ENCODE measurements around the gene IL27RA.
A peak's percentile ranks its signal among the peaks of the same experiment; 100 is the strongest.

Gene IL27RA

DNA sequence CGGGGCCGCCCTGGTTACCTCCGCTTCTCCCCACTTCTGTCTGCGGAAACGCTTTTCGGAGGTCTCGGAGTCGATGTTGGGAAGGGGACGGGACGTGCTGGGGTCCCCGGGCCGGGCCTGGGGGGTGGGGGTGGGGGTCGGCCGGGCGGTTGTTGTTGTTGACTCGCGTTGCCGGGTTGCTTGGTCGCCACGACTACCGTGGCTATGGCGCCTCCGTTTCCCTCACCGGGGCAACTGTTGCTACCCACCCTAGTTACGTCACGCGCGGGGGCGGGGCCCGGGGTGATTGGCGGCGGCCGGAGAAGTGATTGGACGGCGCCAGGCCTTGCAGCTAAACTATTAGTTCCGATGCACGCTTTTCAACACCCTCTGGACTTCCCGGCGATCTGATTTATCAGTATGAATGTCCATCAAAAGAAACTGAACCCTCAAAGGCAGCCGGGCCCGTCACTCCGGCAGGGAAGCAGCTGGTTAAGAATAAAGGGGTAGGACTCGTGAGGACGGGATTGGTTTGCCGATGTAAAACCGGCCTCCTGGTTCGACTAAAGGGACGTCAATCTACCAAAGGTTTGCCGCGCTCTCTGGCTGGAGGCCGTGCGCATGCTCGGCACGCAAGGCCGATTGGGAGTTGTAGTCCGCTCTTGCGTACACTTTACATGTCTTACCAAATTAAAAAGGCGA, 25.3 kb upstream of the IL27RA start, which contains the start of gene RFX1:
TSS of gene RFX1 (minus strand) at position 236 of the 681 bp plus-strand sequence. CDS start 12,477 bp downstream, outside the sequence.
- H3K4me1 ChIP-seq (ENCODE audit: insufficient read depth, low read length, severe bottlenecking) = peaks cover 47% of the 10 kb centered on the region
- no peaks in the 10 kb centered on the region for H3K27me3 ChIP-seq (ENCODE audit: insufficient read depth, low read length)
- H2AFZ ChIP-seq (ENCODE audit: low read length) = peak within 1 kb of the TSS; percentile 83; the same call in 1 of the 2 replicates
- no peaks in the 10 kb centered on the region for H3K9me2 ChIP-seq (ENCODE audit: low read depth, low read length)
- H4K20me1 ChIP-seq (ENCODE audit: insufficient read depth, low read length) = no peaks in the 10 kb centered on the region
- H3K4me3 ChIP-seq (ENCODE audit: low read depth, low read length, poor library complexity, severe bottlenecking) = peak within 1 kb of the TSS; percentile 86
- H3K4me2 ChIP-seq (ENCODE audit: low read length) = peak within 1 kb of the TSS; percentile 94
- H3K9ac ChIP-seq (ENCODE audit: low read length) = peak within 1 kb of the TSS; percentile 88
- H3F3A ChIP-seq (ENCODE audit: insufficient read depth, low read length) = no peaks in the 10 kb centered on the region; the same call in 1 of the 2 replicates
- H3K27ac ChIP-seq (ENCODE audit: low read depth, low read length, poor library complexity, severe bottlenecking) = peak within 1 kb of the TSS; percentile 92
- H3K36me3 ChIP-seq (ENCODE audit: insufficient read depth, low read length) = no peaks in the 10 kb centered on the region
- no peaks in the 10 kb centered on the region for H3K9me3 ChIP-seq (ENCODE audit: low read length)
- TF ChIP-seq, protein P1, sequence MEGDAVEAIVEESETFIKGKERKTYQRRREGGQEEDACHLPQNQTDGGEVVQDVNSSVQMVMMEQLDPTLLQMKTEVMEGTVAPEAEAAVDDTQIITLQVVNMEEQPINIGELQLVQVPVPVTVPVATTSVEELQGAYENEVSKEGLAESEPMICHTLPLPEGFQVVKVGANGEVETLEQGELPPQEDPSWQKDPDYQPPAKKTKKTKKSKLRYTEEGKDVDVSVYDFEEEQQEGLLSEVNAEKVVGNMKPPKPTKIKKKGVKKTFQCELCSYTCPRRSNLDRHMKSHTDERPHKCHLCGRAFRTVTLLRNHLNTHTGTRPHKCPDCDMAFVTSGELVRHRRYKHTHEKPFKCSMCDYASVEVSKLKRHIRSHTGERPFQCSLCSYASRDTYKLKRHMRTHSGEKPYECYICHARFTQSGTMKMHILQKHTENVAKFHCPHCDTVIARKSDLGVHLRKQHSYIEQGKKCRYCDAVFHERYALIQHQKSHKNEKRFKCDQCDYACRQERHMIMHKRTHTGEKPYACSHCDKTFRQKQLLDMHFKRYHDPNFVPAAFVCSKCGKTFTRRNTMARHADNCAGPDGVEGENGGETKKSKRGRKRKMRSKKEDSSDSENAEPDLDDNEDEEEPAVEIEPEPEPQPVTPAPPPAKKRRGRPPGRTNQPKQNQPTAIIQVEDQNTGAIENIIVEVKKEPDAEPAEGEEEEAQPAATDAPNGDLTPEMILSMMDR (IDR thresholded peaks at IDR 0.05; ENCODE audit: low read length) = no peak
- no peak for TF ChIP-seq EZH2 (IDR thresholded peaks at IDR 0.05; ENCODE audit: borderline replicate concordance, low read length)
- no peaks in the 10 kb centered on the region for H3K79me2 ChIP-seq (ENCODE audit: insufficient read depth, low read length)

DNA sequence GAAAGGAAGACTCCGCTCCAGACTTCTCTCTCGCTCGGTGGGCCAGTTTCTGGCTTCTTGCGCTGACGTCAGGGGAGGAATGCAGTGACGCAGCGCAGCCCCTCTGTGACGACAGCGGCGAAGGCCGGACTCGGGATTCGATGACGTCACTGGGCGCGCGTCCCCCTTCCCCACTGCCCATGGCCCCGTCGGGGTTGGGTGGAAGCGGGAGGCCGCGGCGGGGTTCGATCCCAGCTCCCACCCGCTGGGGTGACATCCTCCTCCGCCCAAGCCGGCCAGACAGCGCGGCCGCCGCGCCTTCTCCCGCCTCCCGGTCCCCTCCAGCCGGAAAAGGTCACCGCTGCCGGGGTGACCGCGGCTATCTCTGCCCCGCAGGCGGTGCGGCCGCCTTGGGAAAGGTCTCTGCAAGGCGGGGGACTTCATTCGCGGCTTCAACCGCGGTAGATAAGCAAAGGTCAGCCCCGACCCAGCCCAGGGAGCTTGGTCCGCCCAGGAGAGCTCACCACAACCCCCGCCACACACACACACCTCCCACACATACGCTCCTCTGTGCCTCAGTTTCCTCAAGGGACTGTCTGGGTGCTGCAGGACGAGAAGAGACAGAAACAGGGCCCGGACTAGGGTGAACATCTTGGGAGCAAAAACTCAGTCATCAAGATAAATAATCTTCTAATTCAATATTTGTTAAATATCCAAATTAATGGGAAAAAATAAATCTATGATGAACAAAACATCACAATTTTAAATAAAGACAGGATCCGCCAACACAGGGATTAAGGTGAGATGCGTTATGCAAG, 24.6 kb upstream of the IL27RA start:
- peaks cover 40% of the 10 kb centered on the region for H3K4me1 ChIP-seq (ENCODE audit: insufficient read depth, low read length, severe bottlenecking)
- H3K9me2 ChIP-seq (ENCODE audit: low read depth, low read length) = no peaks in the 10 kb centered on the region
- H4K20me1 ChIP-seq (ENCODE audit: insufficient read depth, low read length) = no peaks in the 10 kb centered on the region
- H3K4me2 ChIP-seq (ENCODE audit: low read length) = peak overlapping the region; percentile 78
- H3K4me3 ChIP-seq (ENCODE audit: low read depth, low read length, poor library complexity, severe bottlenecking) = peak overlapping the region; percentile 86
- peak overlapping the region; percentile 83; the same call in 1 of the 2 replicates for H2AFZ ChIP-seq (ENCODE audit: low read length)
- H3K79me2 ChIP-seq (ENCODE audit: insufficient read depth, low read length) = no peaks in the 10 kb centered on the region
- H3K27ac ChIP-seq (ENCODE audit: low read depth, low read length, poor library complexity, severe bottlenecking) = peak overlapping the region; percentile 58
- TF ChIP-seq, protein P1 (IDR thresholded peaks at IDR 0.05; ENCODE audit: low read length) = no peak
- no peak for TF ChIP-seq EZH2 (IDR thresholded peaks at IDR 0.05; ENCODE audit: borderline replicate concordance, low read length)
- no peaks in the 10 kb centered on the region for H3K9me3 ChIP-seq (ENCODE audit: low read length)
- H3K9ac ChIP-seq (ENCODE audit: low read length) = peak overlapping the region; percentile 88
- no peaks in the 10 kb centered on the region for H3K27me3 ChIP-seq (ENCODE audit: insufficient read depth, low read length)
- no peaks in the 10 kb centered on the region for H3K36me3 ChIP-seq (ENCODE audit: insufficient read depth, low read length)
- no peaks in the 10 kb centered on the region; the same call in 1 of the 2 replicates for H3F3A ChIP-seq (ENCODE audit: insufficient read depth, low read length)

DNA sequence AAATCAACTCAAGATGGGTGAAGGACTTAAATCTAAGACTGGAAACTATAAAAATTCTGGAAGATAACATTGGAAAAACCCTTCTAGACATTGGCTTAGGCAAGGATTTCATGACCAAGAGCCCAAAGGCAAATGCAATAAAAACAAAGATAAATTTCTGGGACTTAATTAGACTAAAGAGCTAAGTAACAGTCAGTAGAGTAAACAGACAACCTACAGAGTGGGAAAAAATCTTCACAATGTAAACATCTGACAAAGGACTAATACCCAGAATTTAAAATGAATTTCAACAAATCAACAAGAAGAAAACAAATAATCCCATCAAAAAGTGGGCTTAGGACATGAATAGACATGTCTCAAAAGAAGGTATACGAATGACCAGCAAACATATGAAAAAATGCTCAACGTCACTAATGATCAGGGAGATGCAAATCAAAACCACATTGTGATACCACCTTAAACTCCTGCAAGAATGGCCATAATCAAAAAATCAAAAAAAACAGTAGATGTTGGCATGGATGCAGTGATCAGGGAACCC, 19.1 kb upstream of the IL27RA start:
- no peaks in the 10 kb centered on the region for H4K20me1 ChIP-seq (ENCODE audit: insufficient read depth, low read length)
- H3F3A ChIP-seq (ENCODE audit: insufficient read depth, low read length) = peaks cover 8% of the 10 kb centered on the region; the same call in 1 of the 2 replicates
- H3K9me3 ChIP-seq (ENCODE audit: low read length) = no peaks in the 10 kb centered on the region
- TF ChIP-seq EZH2 (IDR thresholded peaks at IDR 0.05; ENCODE audit: borderline replicate concordance, low read length) = no peak
- TF ChIP-seq, protein P1 (IDR thresholded peaks at IDR 0.05; ENCODE audit: low read length) = no peak
- no peaks in the 10 kb centered on the region for H3K36me3 ChIP-seq (ENCODE audit: insufficient read depth, low read length)
- H3K79me2 ChIP-seq (ENCODE audit: insufficient read depth, low read length) = no peaks in the 10 kb centered on the region
- no peak overlapping the region for H3K4me2 ChIP-seq (ENCODE audit: low read length)
- no peak overlapping the region for H2AFZ ChIP-seq (ENCODE audit: low read length)
- H3K4me1 ChIP-seq (ENCODE audit: insufficient read depth, low read length, severe bottlenecking) = peaks cover 18% of the 10 kb centered on the region
- no peaks in the 10 kb centered on the region for H3K27me3 ChIP-seq (ENCODE audit: insufficient read depth, low read length)
- no peak overlapping the region for H3K27ac ChIP-seq (ENCODE audit: low read depth, low read length, poor library complexity, severe bottlenecking)
- H3K9ac ChIP-seq (ENCODE audit: low read length) = no peak overlapping the region
- H3K4me3 ChIP-seq (ENCODE audit: low read depth, low read length, poor library complexity, severe bottlenecking) = no peak overlapping the region
- H3K9me2 ChIP-seq (ENCODE audit: low read depth, low read length) = no peaks in the 10 kb centered on the region
